ENCODE data around the gene TRPM7. TPM values are rescaled to one million over a fixed set of nuclear protein-coding genes. Genes with fewer than 3 reads are reported as not detected.
"Not testable (repeated sequence)": the region's sequence is repeated elsewhere in the genome, so short reads cannot be mapped to it uniquely, and the experiment has no call there.

Gene TRPM7
- total and polyA plus RNA-seq, 3 donors from 2014 or later: 18.1 to 53.1 (median 52.2) TPM

GRCh38 chr15:50697109-50697797, 10.7 kb upstream of the TRPM7 start:
- no peak for DNase-seq
- intact Hi-C loops (cut with DNase I; ENCODE audit: low total_unique reads): no loop called here
- WGBS, 2 donors: 84 to 87% methylated on average over 4 of the region's 4 CpGs
- H3K9me3 ChIP-seq: no peaks in the 10 kb centered on the region
- no peaks in the 10 kb centered on the region for H3K36me3 ChIP-seq (ENCODE audit: low read depth, missing control alignments)
- no peak overlapping the region for H3K27ac ChIP-seq
- no peak overlapping the region for H3K4me3 ChIP-seq
- no peaks in the 10 kb centered on the region for H3K27me3 ChIP-seq
- TF ChIP-seq POLR2A (IDR thresholded peaks at IDR 0.05): no peak
- TF ChIP-seq, protein P1, sequence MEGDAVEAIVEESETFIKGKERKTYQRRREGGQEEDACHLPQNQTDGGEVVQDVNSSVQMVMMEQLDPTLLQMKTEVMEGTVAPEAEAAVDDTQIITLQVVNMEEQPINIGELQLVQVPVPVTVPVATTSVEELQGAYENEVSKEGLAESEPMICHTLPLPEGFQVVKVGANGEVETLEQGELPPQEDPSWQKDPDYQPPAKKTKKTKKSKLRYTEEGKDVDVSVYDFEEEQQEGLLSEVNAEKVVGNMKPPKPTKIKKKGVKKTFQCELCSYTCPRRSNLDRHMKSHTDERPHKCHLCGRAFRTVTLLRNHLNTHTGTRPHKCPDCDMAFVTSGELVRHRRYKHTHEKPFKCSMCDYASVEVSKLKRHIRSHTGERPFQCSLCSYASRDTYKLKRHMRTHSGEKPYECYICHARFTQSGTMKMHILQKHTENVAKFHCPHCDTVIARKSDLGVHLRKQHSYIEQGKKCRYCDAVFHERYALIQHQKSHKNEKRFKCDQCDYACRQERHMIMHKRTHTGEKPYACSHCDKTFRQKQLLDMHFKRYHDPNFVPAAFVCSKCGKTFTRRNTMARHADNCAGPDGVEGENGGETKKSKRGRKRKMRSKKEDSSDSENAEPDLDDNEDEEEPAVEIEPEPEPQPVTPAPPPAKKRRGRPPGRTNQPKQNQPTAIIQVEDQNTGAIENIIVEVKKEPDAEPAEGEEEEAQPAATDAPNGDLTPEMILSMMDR (IDR thresholded peaks at IDR 0.05): no peak
- H3K4me1 ChIP-seq: no peaks in the 10 kb centered on the region

DNA sequence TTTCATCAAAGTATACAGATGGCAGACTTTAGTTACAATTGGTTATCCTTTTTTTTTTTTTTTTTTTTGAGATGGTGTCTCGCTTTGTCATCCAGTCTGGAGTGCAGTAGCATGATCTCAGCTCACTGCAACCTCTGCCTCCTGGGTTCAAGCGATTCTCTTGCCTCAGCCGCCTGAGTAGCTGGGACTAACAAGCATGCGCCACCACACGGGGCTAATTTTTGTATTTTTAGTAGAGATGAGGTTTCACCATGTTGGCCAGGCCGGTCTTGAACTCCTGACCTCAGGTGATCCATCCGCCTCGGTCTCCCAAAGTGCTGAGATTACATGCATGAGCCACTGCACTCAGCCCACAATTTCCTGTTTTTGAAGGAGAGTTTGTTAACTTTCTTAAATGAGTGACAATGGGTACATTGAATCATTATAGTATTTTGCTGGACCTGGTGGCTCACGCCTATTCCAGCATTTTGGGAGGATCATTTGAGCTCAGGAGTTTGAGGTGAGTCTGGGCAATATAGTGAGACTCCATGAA, 8.1 kb upstream of the TRPM7 start:
- H3K9me3 ChIP-seq; DNase-seq; H3K4me3 ChIP-seq; H3K4me1 ChIP-seq; H3K27me3 ChIP-seq; intact Hi-C loops (cut with DNase I; ENCODE audit: low total_unique reads); H3K27ac ChIP-seq; H3K36me3 ChIP-seq (ENCODE audit: low read depth, missing control alignments): not testable (repeated sequence)
- 87 to 94% methylated on average over 9 of the region's 9 CpGs for WGBS, 2 donors

GRCh38 chr15:50687302-50687902, 805 bp upstream of the TRPM7 start:
- Histone ChIP-seq H3K4me1 (peaks cover 7% of the 10 kb centered on the region), H3K36me3 (ENCODE audit: low read depth, missing control alignments) (no peaks in the 10 kb centered on the region), H3K4me3 (peak overlapping the region; percentile 80 to 98), H3K27ac (peak overlapping the region; percentile 74 to 93), H3K9me3 (no peaks in the 10 kb centered on the region), H3K27me3 (no peaks in the 10 kb centered on the region)
- WGBS, 2 donors: 31 to 34% methylated on average over 10 of the region's 10 CpGs
- no peak for DNase-seq
- no peak for TF ChIP-seq POLR2A (IDR thresholded peaks at IDR 0.05)
- TF ChIP-seq, protein P1 (IDR thresholded peaks at IDR 0.05): no peak
- intact Hi-C loops (cut with DNase I; ENCODE audit: low total_unique reads): no loop called here

DNA sequence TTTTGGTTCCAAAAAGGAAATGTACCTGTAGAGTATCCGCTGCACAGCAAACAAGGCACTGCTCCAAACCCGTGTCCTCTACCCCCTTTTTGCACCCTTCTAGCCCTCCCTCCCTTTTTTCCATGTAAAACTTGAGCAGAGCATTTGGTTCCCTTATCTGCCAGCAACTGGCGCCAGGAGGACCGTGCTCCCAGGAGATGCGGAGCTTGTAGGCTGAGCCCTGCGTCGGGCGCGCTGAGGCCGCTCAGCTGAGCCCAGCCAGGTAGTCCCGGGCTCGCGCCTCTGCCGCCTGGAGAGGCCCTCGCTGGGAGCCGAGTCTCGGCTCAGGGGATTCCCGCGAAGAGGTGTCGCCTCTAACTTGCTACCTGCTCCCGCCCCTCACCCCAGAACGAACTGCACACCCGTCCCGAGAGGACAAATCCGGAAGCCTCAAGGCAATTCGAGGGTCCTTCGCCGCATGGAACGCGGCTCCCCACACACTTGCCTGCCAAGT, 575 bp downstream of the TRPM7 start:
- no peaks in the 10 kb centered on the region for H3K27me3 ChIP-seq
- TF ChIP-seq POLR2A (IDR thresholded peaks at IDR 0.05): no peak
- TF ChIP-seq, protein P1 (IDR thresholded peaks at IDR 0.05): no peak
- peak overlapping the region; percentile 80 to 98 for H3K4me3 ChIP-seq
- peaks cover 7% of the 10 kb centered on the region for H3K4me1 ChIP-seq
- WGBS, 2 donors: 0% methylated on average over 19 to 30 of the region's 30 CpGs
- no peaks in the 10 kb centered on the region for H3K36me3 ChIP-seq (ENCODE audit: low read depth, missing control alignments)
- peak; percentile 78 for DNase-seq
- H3K9me3 ChIP-seq: no peaks in the 10 kb centered on the region
- intact Hi-C loops (cut with DNase I; ENCODE audit: low total_unique reads): no loop called here
- H3K27ac ChIP-seq: peak overlapping the region; percentile 74 to 93

DNA sequence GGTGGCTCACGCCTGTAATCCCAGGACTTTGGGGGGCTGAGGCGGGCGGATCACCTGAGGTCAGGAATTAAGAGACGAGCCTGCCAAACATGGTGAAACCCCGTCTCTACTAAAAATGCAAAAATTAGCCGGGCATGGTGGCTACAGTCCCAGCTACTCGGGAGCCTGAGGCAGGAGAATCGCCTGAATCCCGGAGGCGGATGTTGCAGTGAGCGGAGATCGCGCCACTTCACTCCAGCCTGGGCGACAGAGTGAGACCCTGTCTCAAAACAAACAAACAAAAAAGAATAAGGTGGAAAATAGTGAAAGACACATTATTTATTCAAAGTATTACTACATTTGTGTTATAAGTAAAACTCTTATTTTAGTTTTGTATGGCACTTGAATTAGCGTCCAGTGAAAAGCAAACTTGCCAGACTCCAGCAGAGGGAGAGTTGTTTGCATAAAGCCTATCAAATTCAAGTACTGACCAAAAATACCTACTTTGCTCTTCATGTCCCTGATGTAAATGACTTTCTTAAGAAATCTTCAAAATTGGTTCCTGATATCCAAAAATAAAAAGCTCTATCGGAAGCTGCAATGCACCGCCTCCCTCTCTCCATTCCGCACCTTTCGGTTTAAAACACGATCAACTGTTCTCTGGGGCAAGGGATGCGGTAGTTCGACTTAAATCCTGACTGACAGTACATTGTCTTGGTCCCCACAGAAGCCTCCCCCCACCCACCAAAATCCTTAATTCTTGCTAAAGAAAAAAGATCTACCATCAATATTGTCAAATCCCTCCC, 1.2 kb downstream of the TRPM7 start:
- intact Hi-C loops (cut with DNase I; ENCODE audit: low total_unique reads): no loop called here
- no peaks in the 10 kb centered on the region for H3K36me3 ChIP-seq (ENCODE audit: low read depth, missing control alignments)
- H3K27ac ChIP-seq: peak overlapping the region; percentile 74 to 93
- TF ChIP-seq, protein P1 (IDR thresholded peaks at IDR 0.05): no peak
- TF ChIP-seq POLR2A (IDR thresholded peaks at IDR 0.05): no peak
- H3K4me1 ChIP-seq: peaks cover 7% of the 10 kb centered on the region
- 39 to 47% methylated on average over 22 of the region's 22 CpGs for WGBS, 2 donors
- no peaks in the 10 kb centered on the region for H3K9me3 ChIP-seq
- DNase-seq: no peak
- no peaks in the 10 kb centered on the region for H3K27me3 ChIP-seq
- peak overlapping the region; percentile 80 to 98 for H3K4me3 ChIP-seq
